ENCODE measurements around the gene HCRTR2.
"Not testable (repeated sequence)": the region's sequence is repeated elsewhere in the genome, so short reads cannot be mapped to it uniquely, and the experiment has no call there.

HCRTR2 gene

GRCh38 chr6:55220961-55221360 lies 46.6 kb downstream of the HCRTR2 start:
- DNase-seq: no peak

DNA sequence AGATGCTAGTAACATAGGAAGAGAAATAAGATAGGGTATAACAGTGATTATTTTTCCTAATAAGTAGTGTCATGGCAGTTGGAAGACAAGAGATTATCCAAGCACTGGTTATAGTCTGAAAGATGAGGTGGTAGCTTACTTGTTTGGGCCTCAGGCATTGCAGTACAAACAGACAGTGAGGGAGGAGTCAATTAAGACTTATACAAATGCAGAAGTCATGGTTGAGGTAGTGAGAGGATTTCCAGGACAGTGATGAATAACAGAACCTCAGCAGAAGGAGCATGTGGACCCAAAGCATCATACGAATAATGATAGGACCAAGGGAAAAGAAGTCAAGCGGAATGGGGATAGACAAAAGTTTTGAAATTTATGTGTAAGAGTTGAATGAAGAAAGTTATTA lies 53.5 kb downstream of the HCRTR2 start:
- no peak for DNase-seq

- no peak for DNase-seq
These were observed 64.8 kb downstream of the HCRTR2 start for GRCh38 chr6:55239099-55239498.

- DNase-seq: not testable (repeated sequence)
These were observed 66.8 kb downstream of the HCRTR2 start for GRCh38 chr6:55240975-55241605.

GRCh38 chr6:55250400-55250799 lies 76.1 kb downstream of the HCRTR2 start:
- DNase-seq: no peak

DNA sequence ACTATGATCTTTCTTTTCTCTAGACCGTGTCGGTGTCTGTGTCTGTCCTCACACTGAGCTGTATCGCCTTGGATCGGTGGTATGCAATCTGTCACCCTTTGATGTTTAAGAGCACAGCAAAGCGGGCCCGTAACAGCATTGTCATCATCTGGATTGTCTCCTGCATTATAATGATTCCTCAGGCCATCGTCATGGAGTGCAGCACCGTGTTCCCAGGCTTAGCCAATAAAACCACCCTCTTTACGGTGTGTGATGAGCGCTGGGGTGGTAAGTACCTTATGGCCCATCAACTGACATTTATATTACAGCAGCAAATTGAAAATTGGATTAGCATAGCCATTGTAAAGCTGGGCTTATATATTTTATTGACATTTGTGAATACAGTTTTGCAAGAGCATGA lies 80.8 kb downstream of the HCRTR2 start:
- no peak for DNase-seq

DNA sequence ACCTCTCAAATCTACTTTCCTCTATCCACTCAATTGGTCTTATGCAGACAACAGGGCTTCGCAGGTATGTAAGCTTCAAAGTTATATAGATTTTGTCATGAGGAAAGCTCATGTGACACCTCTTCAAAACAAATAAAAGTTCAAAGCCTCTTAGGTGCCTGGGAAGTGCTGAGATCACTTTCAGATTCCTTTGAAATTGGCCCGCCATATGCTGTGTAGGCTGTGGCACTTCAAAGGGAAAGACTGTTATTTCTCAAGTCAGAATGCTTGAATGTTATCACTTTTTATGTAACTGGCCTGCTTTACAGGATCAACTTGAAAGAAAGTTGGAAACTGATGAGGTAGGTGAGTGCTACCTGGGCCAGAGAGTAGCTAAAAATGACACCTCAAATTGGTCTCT lies 85.9 kb downstream of the HCRTR2 start:
- no peak for DNase-seq

DNA sequence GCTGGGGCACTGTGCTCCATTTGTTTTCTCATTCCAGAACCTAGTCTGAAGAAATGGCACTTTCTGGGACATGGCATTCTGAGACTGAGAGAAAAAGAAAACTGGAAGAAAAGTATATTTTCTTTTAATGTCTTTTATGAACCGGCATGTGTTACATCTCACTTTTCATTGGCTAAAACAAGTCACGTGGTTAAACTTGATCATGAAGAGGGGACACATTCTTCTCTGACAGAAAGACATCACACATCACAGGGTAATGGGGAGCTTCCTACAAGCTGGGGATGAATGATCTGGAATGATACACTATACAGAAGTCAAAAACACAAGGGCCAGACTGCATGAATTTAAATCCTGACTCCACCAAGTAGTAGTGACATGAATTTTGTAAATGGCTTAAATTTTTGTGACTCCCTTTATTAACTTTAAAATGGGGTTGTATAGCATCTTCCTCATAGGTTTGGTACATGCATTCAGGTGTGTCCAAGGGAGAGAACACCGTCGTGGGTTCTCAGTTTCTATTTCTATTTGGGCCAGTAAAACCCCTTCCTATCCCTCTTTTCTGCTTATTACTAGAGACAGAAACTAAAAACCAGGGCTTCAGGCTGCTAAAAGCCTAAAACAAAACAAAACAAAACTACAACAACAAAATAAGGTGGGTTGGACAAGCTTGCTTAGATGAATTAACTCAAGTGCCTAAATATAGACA lies 91.2 kb downstream of the HCRTR2 start:
- DNase-seq: no peak

DNA sequence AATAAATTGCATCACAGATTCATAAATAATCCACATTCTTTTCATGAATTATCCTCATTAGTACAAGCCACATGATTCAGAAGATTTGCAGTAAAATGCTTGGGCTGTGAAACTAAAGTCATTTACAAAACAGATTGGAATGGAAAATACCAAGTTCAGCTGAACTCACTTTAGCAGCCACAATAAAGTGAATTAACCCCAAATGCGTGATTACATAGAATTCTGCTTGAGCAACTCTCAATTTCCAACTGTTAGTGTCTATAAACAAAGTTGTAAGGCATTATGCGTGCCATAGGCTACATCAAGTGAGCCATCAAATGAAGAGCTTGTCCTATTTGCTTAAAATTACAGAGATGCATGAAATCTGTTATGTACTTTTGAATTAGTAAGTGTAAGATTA lies 92.6 kb downstream of the HCRTR2 start:
- no peak for DNase-seq

DNA sequence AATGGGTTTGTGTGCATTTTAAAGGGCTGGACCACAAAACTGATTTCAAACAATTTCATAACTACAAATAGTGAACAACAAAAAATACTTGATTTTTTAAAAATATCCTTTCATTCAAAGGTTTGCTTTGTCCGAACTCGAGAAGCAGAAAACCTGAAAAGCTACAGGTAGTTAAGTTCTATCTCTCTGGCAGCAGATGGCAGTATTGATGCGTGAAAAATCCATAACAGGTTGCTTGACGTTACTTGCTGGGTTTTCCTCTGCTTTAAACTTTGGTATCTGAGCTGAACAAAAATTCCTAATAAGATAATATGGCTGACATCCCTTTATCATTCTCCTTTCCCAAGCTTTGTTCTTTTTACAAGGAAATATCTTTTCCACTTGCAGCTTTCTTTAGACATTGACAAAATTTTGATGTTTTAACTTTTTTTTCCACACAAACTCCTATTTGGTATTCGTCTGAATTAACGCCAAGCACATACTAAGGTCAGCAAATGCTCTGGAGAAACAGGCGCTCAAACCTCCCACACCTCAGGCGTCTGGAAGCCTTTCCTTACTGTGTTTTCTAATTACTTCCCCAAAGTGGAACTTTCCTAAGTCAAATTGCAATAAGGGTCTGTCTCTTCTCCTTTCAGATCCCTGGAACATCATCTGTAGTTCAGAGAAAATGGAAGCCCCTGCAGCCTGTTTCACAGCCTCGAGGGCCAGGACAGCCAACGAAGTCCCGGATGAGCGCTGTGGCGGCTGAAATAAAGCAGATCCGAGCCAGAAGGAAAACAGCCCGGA lies 102.6 kb downstream of the HCRTR2 start:
- DNase-seq: peak; percentile 57

- DNase-seq: no peak
These were observed 103.3 kb downstream of the HCRTR2 start for GRCh38 chr6:55277646-55278045.

GRCh38 chr6:55281215-55281614 lies 106.9 kb downstream of the HCRTR2 start:
- DNase-seq: no peak

GRCh38 chr6:55282115-55282514 lies 107.8 kb downstream of the HCRTR2 start:
- no peak for DNase-seq

DNA sequence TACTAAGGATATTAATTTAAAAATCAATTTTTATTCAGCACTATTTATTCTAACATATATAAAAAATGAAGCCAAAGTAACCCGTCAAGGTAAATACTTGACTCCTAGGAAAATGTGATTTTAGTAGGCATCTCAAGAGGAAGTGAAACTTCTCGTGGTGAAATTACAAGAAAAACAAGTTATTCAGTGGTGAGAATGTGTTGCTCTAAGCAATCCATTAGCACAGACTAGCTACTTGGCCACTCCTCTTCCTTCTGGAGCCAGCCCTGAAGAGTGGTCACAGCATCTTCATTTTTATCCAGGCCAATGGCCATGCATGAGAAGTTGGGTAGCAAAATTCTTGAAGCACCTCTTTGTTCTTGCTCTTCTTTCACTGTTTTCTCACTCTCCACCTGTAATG lies 112.5 kb downstream of the HCRTR2 start:
- no peak for DNase-seq

DNA sequence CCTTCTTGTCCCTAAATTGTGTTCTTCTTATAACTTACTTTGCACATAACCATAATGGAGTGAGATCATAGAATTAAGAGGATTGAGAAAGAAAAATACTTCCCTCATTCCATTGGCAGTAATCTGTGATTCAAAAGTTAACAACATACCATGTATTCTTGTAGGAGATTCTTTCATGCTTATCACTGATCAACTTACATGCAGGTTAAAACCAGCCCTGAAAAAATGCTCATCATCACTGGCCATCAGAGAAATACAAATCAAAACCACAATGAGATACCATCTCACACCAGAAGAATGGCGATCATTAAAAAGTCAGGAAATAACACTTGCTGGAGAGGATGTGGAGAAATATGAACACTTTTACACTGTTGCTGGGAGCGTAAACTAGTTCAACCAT lies 116.4 kb downstream of the HCRTR2 start:
- no peak for DNase-seq

DNA sequence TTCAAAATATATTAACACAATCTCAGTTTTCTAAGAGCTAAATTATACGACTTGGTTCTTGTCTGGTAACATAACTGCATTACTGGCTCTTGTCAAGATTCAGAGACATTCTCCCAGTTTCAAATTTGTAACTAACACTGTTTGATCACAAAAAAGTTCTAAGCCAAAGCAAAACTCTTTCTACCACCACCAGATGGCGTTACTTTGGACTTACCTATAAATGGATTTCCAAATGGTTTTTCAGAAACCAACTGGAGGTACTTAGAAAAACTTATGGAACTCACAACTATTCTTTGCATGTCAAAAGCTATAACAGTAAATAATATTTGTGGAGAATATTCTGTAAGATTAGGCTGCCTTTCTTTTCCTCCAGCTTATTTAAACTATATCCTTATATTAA lies 118.8 kb downstream of the HCRTR2 start:
- DNase-seq: no peak

DNA sequence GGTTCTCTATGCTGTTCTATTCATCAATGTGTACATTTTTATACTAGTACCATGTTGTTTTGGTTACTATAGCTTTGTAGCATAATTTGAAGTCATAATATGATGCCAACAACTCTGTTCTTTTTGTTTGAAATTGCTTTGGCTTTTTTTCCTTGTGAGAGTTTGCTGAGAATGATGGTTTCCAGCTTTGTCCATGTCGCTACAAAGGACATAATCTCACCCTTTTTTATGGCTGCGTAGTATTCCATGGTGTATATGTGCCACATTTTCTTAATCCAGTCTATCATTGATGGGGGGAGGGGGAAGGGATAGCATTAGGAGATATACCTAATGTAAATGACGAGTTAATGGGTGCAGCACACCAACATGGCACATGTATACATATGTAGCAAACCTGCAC lies 122.9 kb downstream of the HCRTR2 start:
- DNase-seq: not testable (repeated sequence)

DNA sequence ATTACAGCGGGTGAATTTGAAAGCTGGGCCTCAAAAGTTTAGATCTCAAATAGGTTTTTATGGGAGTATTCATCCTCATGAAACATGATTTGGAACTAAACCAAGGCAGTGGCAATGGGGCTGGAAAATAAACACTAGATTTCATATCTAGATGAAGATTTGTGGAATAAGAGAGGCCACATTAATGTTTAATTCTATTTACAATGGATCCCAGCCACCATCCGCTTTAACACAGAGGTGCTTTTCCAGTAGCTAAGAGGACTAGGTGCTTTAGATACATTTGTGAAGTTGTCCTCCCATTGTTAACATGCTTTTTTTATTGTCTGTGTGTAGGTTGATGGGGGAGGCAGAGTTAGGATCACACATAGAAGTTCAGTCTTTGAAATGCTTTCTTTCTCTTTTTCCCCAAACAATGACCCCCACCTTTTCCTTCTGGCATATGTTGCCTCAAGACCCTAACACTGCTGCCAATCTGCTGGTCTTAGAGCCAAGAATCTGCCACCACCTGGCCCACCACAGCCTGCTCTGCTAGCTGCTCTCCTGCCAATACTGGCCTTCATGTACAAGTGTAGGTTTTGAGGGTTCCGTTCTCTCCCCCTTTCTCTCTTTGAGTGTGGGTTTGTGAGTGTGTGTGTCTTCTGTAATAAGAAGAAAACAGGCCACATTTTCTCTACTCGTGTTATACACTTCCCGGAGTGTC lies 125.1 kb downstream of the HCRTR2 start:
- DNase-seq: no peak

GRCh38 chr6:55304747-55305146 lies 130.4 kb downstream of the HCRTR2 start:
- no peak for DNase-seq

- no peak for DNase-seq
These were observed 145.8 kb downstream of the HCRTR2 start for GRCh38 chr6:55319961-55320695.

GRCh38 chr6:55320696-55321086 lies 146.4 kb downstream of the HCRTR2 start:
- no peak for DNase-seq

GRCh38 chr6:55327169-55327568 lies 152.9 kb downstream of the HCRTR2 start, which contains the start of gene GFRAL:
TSS of gene GFRAL (plus strand) at chr6:55327469. CDS start at chr6:55327555, 86 bp downstream.
- no peak for DNase-seq
